DOHH2 (cell line): ENCODE data around the gene YWHAE.

Source experiments
- H3F3A ChIP-seq: fragments of 200-600 bp; sonication (generic), shearing (Covaris generic); 2 replicates; pipeline ENCODE4 v1.6.0; 2016; ENCODE audit warnings: antibody characterized with exemption, mild to moderate bottlenecking; ENCODE audit not compliant: control insufficient read depth, insufficient read depth
- H3K27ac ChIP-seq: fragments of 200-600 bp; sonication (generic); 2 replicates; pipeline ENCODE4 v1.5.1; 2014; ENCODE audit warnings: low read depth, mild to moderate bottlenecking, low read length, moderate library complexity
- H3K27me3 ChIP-seq: fragments of 200-600 bp; sonication (generic); 2 replicates; pipeline ENCODE4 v1.6.1; 2014; ENCODE audit warnings: mild to moderate bottlenecking, low read length, mixed read lengths; ENCODE audit not compliant: control insufficient read depth
- H3K36me3 ChIP-seq: fragments of 200-600 bp; sonication (generic); 2 replicates; pipeline ENCODE4 v1.6.1; 2014; ENCODE audit warnings: mild to moderate bottlenecking, low read length, moderate library complexity, mixed read lengths; ENCODE audit not compliant: control insufficient read depth
- H3K4me1 ChIP-seq: fragments of 200-600 bp; sonication (generic); 2 replicates; pipeline ENCODE4 v1.6.1; 2014; ENCODE audit warnings: mild to moderate bottlenecking, low read length, mixed read lengths; ENCODE audit not compliant: control insufficient read depth
- H3K4me2 ChIP-seq: fragments of 200-600 bp; sonication (generic); 2 replicates; pipeline ENCODE4 v1.6.0; 2014; ENCODE audit warnings: mild to moderate bottlenecking, low read length, moderate library complexity
- H3K4me3 ChIP-seq: fragments of 200-600 bp; sonication (generic); 2 replicates; pipeline ENCODE4 v1.5.1; 2014; ENCODE audit warnings: mild to moderate bottlenecking, low read length, mixed read lengths
- H3K79me2 ChIP-seq: fragments of 200-600 bp; sonication (generic); 2 replicates; pipeline ENCODE4 v1.6.1; 2014; ENCODE audit warnings: mild to moderate bottlenecking, low read length, mixed read lengths; ENCODE audit not compliant: control insufficient read depth
- H3K9me2 ChIP-seq: fragments of 200-600 bp; sonication (generic); replicated peaks from 2 replicates; pipeline ENCODE4 v1.6.1; 2014; ENCODE audit warnings: mild to moderate bottlenecking, low read length, mixed read lengths; ENCODE audit not compliant: control insufficient read depth
- H3K9me3 ChIP-seq: fragments of 200-600 bp; sonication (generic); 2 replicates; pipeline ENCODE4 v1.6.1; 2014; ENCODE audit warnings: antibody characterized with exemption, low read length, mixed read lengths; ENCODE audit not compliant: control insufficient read depth, insufficient read depth
- H4K20me1 ChIP-seq: fragments of 200-600 bp; sonication (generic); 2 replicates; pipeline ENCODE4 v1.6.0; 2014; ENCODE audit warnings: low read depth, mild to moderate bottlenecking, antibody characterized with exemption, low read length, moderate library complexity; ENCODE audit not compliant: control insufficient read depth, insufficient read depth
- EZH2phosphoT487 ChIP-seq: fragments of 200-600 bp; sonication (generic); IDR thresholded peaks from 2 replicates; pipeline ENCODE4 v1.6.1; 2017; ENCODE audit warnings: borderline replicate concordance, mild to moderate bottlenecking, antibody characterized with exemption, low read length, moderate library complexity, mixed read lengths
- TF ChIP-seq, protein P1 (sequence below): fragments of 200-600 bp; sonication (generic); IDR thresholded peaks from one replicate; pipeline ENCODE4 v1.5.1; 2014; ENCODE audit warnings: antibody characterized with exemption, mild to moderate bottlenecking, low read depth, low read length; ENCODE audit not compliant: poor library complexity, severe bottlenecking

Gene YWHAE

GRCh38 chr17:1413281-1413791 lies 13.3 kb upstream of the YWHAE start:
- Histone ChIP-seq H3K4me1 (no peaks in the 10 kb centered on the region), H3K9me3 (no peaks in the 10 kb centered on the region), H3K4me2 (no peak overlapping the region), H3K4me3 (no peak overlapping the region), H3K79me2 (no peaks in the 10 kb centered on the region), H3K27me3 (no peaks in the 10 kb centered on the region), H3F3A (peaks cover 3% of the 10 kb centered on the region; the same call in 1 of the 2 replicates), H4K20me1 (no peaks in the 10 kb centered on the region), H3K27ac (no peak overlapping the region), H3K9me2 (no peaks in the 10 kb centered on the region), H3K36me3 (no peaks in the 10 kb centered on the region)
- TF ChIP-seq, protein P1, sequence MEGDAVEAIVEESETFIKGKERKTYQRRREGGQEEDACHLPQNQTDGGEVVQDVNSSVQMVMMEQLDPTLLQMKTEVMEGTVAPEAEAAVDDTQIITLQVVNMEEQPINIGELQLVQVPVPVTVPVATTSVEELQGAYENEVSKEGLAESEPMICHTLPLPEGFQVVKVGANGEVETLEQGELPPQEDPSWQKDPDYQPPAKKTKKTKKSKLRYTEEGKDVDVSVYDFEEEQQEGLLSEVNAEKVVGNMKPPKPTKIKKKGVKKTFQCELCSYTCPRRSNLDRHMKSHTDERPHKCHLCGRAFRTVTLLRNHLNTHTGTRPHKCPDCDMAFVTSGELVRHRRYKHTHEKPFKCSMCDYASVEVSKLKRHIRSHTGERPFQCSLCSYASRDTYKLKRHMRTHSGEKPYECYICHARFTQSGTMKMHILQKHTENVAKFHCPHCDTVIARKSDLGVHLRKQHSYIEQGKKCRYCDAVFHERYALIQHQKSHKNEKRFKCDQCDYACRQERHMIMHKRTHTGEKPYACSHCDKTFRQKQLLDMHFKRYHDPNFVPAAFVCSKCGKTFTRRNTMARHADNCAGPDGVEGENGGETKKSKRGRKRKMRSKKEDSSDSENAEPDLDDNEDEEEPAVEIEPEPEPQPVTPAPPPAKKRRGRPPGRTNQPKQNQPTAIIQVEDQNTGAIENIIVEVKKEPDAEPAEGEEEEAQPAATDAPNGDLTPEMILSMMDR = no peak
- no peak for TF ChIP-seq EZH2phosphoT487

DNA sequence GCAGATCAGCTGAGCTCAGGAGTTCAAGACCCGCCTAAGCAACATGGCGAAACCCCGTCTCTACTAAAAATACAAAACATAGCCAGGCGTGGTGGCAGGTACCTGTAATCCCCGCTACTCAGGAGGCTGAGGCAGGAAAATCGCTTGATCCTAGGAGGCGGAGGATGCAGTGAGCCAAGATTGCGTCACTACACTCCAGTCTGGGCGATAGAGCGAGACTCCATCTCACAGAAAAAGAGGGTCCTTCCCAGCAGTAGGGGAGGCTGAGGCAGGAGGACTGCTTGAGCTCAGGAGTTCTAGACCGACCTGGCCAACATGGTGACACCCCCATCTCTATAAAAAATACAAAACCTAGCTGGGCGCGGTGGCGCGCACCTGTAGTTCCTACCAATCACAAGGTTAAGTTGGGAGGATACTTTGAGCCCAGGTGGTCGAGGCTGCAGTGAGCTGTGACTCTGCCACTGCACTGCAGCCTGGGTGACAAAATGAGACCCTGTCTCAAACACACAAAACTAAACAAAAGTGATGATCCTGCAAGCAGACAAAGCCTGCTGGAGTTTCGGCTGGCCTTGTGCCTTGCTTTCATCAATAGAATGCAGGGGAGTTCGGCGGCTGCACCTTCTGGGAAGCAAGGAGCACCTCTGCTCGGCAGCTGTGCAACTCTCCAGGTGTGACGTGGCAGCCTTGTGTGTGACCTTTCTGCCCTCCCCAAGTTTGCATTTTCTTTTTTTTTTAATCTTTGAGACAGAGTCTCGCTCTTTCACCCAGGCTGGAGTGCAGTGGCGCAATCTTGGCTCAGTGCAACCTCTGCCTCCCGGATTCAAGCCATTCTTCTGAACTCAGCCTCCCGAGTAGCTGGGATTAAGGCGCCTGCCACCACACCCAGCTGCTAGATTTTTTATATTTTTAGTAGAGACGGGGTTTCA lies 12.4 kb upstream of the YWHAE start:
- Histone ChIP-seq H3K27ac (no peak overlapping the region), H3K79me2 (no peaks in the 10 kb centered on the region), H3K9me3 (no peaks in the 10 kb centered on the region), H3K27me3 (no peaks in the 10 kb centered on the region), H3K4me2 (no peak overlapping the region), H3K4me1 (no peaks in the 10 kb centered on the region), H4K20me1 (no peaks in the 10 kb centered on the region), H3F3A (no peaks in the 10 kb centered on the region), H3K36me3 (no peaks in the 10 kb centered on the region), H3K9me2 (no peaks in the 10 kb centered on the region), H3K4me3 (no peak overlapping the region)
- no peak for TF ChIP-seq EZH2phosphoT487
- TF ChIP-seq, protein P1 = no peak

GRCh38 chr17:1402262-1402586 lies 2.2 kb upstream of the YWHAE start:
- H3K4me2 ChIP-seq = no peak overlapping the region
- TF ChIP-seq, protein P1 = no peak
- no peak for TF ChIP-seq EZH2phosphoT487
- peaks cover 18% of the 10 kb centered on the region for H4K20me1 ChIP-seq
- no peaks in the 10 kb centered on the region for H3F3A ChIP-seq
- H3K79me2 ChIP-seq = peaks cover 28% of the 10 kb centered on the region
- H3K9me3 ChIP-seq = no peaks in the 10 kb centered on the region
- H3K4me1 ChIP-seq = peaks cover 19% of the 10 kb centered on the region
- no peak overlapping the region for H3K27ac ChIP-seq
- H3K4me3 ChIP-seq = no peak overlapping the region
- no peaks in the 10 kb centered on the region for H3K9me2 ChIP-seq
- H3K27me3 ChIP-seq = peaks cover 5% of the 10 kb centered on the region; the same call in 1 of the 2 replicates
- peaks cover 26% of the 10 kb centered on the region for H3K36me3 ChIP-seq
